Measurements from ENCODE around the gene DTNA.

GRCh38 chr18:34844072-34844471, 134.0 kb downstream of the DTNA start:
- TF ChIP-seq BHLHE40 (IDR thresholded peaks at IDR 0.05; ENCODE audit: borderline replicate concordance) (no peak), ZNF384 (IDR thresholded peaks at IDR 0.05) (no peak), TARDBP (IDR thresholded peaks at IDR 0.05) (no peak), FOXK2 (IDR thresholded peaks at IDR 0.05) (no peak), SUZ12 (IDR thresholded peaks at IDR 0.05) (no peak)

All from HEK293T (cell line).